ENCODE measurements around the gene BCR.

The BCR gene

DNA sequence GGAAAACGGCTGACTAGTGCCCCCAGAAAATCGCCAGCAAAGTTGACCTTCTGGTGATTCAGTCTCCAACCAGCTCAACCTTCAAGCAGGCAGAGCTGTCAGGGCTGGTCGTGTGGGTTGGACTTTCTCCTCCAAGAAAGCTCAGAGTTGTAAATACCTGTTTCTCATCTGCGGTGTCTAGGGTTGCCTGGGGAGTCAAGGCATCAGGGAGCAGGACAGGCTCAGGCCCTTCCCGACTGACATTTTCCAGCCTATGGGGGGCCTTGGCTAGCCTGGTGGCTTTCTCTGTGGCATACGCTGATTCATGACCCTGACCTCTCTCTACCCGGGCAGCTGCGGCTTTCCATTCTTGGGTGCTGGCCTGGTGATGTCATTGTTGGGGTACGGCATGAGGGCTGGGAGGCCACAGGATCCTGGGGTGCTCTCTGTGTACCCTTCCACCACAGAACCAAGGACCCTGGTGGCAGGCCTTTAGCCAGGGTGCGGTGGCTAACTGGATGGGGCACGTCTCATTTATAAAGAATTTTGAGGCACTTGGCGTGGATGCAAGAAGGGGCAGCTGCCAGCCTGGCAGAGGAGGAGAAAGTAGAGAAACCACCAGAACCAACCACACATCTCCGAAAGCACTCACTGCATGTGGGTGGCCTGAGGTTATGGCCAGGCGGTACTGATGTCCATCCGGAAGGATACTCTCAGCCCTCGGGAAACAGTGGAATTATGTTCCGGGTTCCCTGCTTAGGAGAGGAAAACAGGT lies 64.9 kb downstream of the BCR start:
- DNase-seq (ENCODE audit: low read depth in 2 of 2), result no peak

DNA sequence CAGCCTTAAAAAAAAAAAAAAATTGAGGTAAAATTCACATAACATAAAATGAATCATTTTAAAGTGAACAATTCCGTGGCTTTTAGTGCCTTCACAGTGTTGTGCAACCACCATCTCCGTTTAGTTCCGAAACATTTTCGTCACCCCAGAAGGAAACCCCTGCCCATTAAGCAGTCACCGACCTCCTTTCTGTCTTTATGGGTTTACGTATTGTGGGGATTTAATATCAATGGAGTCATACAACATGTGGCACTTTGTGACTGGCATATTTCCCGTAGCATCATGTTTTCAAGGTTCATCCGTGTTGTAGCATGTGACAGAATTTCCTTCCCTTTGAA lies 65.5 kb downstream of the BCR start:
- DNase-seq (ENCODE audit: low read depth in 2 of 2), result no peak

DNA sequence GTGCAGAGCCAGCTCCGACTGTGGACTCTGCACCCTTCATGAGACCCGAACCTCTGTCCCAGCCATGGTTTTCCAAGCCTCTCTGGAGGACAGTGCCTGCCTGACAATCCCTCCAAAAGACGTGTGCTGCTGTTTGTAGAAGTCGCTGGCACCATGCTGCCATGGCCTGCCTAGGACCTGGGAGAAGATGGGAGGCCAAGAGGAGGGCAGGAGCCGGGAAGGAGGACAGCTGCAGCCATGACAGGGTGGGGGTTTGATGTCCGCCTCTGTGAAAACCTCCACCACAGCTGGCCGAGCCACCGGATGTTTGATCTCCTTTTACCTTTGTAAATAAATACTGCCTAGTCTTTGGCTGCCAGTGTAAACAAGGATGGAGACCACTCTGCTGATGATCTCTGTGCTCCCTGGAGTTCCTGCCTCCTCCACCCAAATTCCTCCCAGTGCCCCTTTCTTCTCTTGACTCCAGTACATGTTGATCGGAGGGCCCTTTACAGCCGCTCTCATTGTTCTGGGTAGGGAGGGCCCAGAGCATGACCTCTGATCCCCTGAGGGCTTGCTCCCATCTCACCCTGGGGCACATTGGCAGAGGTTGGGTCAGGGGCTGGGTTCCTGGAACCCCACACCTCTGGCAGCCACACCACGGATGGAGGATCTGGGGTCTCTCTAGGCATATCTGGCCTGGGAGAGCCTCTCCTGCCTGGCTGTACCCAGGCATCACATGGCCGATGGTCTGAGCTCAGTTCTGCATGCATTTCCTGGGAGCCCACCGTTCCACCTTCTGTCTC lies 66.9 kb downstream of the BCR start:
- no peak for DNase-seq (ENCODE audit: low read depth in 2 of 2)

DNA sequence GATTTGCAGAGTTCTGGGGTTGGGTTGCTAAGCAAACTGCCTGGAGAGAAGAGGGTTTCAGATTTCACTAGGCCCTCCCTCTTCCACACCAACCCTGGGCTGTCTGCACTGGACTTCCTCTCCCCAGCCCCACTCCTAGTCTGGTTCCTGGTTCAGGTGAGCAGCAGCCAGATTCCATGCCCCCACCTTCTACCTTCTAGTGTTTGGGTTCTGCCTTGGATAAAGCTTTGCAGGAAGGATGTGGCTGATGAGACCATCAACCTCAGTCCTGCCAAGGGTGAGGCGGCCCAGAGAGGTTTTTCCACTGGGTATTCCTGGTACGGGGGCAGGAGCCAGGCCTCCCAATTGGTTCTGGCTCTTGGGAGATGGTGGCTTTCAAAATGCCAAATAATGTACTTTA lies 68.3 kb downstream of the BCR start:
- DNase-seq (ENCODE audit: low read depth in 2 of 2), result no peak

DNA sequence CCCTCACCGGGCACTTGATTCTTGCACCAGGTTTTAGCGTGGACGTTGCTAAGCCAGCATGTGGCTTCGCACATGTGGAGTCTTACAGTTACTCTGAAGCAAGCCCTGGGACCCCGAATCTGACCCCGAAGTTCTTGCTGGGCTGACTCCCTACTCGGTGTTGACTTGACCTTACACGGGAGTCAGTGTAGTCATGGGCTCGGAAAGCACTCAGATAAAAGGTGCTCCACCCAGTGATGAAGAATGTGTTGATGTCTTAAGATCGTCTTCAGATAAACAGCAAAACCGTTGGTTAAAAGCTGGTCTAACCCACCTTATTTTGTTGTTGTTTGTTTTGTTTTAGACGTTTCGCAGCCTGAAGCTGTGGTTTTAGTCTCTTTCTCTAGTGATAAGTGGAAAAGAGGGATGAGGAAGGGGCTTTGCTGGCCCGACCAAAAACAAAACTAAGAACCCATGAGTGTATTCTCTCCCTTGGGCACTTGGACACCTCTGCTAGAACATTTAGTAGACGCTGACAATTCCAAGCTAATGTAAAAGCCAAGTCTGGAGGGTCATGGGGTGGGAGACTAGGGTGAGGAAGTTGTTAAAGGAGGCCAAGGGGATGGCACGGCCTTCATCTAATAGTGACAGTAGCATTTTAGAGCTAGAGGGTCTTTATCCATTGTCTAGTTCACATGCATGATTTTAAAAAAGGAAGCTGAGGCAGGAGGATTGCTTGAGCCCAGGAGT lies 69.9 kb downstream of the BCR start:
- no peak for DNase-seq (ENCODE audit: low read depth in 2 of 2)

DNA sequence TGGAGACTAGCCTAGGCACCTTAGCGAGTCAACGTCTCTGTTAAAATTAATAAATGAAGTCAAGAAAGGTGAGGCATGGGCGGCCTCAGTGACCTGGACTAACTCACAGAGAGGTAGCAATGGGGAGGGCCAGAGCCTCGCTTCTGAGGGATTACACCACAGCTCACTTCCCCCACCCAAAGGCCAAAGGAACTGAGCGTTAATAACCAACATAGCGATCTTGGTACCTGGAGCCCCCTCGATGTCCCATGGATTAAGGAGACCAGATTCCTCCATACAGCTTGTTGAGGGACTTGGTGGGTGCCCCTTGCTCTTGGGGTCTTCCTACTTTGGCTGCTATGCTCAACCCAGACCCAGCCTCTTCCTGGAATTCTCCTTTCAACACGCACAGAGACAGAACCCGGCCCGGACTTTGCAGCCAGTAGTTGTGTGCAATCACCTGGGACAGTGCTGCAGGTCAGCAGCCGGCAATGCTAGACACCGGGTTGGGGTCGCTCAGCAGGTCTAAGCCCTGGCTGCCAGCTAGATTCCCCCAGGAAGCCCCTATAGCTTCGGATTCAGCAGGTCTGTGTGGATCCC lies 70.6 kb downstream of the BCR start:
- no peak for DNase-seq (ENCODE audit: low read depth in 2 of 2)

DNA sequence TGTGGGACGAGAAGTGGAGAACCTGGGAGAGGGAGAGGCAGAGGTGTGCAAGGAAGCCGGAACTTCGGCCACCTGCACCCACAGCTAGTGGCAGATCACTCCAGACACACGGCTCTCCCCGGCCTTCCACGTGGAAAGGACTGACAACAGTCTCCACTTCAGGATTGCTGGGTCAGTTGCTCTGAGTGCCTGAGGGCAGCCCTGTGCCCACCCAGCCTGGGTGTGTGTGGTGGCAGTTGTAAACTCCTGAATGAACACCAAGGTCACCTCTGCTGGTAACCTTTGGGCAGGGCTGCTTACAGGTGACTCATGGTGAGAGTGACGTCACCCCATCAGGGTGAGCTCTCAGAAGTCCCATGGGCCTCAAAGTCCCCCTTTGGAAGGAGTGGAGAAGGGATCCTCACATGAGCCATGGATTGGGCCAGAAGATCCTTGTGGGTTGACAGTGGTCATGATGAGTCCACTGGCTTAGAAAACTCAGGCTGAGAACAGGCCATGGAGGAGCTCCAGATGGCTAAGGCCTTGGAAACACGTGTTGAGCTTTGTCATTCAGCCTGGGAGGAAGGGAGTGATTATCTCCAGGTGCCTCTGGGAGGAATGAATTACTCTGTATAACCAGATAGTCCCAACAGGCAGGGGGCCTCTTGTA lies 71.3 kb downstream of the BCR start:
- DNase-seq (ENCODE audit: low read depth in 2 of 2), result no peak

DNA sequence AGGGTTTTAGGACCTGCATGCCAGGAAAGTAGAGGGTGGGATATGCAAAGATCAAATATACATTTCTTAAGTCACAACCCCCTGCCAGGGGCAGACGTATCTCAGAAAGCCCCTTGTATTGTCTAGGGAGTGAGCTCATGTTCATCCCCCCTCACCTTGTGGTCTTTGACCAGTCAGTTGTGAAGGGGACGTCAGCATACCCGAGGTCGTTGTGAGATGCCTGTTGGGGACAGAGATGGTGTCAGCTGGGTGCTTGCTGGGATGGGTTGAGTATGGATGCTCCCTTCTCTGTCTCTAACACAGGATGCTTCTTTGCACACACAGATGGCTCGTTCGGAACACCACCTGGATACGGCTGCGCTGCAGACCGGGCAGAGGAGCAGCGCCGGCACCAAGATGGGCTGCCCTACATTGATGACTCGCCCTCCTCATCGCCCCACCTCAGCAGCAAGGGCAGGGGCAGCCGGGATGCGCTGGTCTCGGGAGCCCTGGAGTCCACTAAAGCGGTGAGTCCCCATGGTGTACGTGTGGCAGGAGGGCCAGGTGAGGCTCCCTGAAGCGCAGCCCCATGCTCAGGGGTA lies 73.3 kb downstream of the BCR start:
- no peak for DNase-seq (ENCODE audit: low read depth in 2 of 2)

DNA sequence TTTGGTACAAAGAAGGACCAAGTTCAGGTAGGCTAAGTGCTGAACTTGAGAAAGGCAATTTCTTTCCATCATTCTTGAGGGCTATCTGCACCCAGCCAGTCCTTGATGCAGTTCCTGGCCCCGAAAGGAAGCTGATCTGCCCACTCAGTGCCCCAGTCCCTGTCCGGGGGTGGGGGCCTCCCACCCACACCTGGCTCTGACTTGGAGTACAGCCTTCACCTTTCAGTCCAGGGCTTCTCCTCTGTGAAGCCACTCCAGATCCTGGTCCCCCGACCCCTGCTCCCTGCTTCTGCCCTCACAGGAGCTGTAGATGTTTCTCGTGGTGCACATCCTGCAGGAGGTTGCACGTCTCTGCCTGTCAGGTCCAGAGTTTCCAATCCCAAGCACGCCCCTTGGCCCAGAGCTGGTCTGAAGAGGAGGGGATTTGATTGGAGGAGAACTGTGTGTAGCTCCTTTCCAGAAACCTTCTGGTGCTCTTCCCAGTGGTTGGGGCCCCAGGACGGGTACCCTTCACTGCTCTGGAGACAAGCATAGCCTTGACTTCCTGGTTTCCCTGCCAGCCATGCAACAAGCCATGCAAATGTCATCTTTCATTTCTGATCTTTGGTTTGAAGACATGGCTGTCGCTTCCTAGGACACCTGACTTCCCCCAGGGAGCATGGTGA lies 75.3 kb downstream of the BCR start:
- DNase-seq (ENCODE audit: low read depth in 2 of 2), result no peak

DNA sequence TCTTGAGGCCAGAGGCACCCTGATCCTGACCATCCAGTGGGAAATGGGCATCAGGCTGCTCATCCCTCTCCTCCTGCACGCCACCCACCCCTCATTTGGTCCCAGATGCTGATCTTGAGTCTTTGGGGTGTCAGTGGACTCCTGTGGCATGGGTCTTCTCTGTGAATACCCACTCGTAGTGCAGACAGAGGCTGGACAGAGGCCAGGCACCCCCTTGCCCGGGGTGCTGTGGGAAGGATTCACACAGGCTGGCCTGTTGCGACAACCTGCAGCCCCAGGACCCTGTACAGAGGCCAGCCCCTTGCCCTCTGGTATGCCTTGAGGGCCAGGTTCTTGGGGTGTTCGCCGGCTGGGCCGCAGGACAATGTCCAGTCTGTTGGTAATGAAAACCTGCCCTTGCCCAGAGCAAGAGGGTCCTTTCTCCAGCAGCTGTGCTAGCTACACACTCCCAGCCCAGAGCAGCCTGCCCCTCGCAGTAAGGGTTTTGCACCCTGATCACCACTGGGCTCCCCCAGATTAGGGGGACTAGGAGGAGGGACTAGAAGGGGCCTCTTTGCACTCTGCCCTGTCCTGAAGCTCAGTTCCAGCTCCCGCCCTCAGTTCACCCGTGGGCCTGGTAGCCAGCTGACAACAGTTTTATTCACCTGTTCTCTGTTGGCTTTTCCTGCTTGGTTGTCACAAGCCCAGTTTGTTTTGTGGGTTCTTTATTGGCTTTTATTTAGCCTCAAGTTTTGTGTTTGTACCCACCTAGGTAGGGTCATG lies 76.0 kb downstream of the BCR start:
- DNase-seq (ENCODE audit: low read depth in 2 of 2), result no peak

DNA sequence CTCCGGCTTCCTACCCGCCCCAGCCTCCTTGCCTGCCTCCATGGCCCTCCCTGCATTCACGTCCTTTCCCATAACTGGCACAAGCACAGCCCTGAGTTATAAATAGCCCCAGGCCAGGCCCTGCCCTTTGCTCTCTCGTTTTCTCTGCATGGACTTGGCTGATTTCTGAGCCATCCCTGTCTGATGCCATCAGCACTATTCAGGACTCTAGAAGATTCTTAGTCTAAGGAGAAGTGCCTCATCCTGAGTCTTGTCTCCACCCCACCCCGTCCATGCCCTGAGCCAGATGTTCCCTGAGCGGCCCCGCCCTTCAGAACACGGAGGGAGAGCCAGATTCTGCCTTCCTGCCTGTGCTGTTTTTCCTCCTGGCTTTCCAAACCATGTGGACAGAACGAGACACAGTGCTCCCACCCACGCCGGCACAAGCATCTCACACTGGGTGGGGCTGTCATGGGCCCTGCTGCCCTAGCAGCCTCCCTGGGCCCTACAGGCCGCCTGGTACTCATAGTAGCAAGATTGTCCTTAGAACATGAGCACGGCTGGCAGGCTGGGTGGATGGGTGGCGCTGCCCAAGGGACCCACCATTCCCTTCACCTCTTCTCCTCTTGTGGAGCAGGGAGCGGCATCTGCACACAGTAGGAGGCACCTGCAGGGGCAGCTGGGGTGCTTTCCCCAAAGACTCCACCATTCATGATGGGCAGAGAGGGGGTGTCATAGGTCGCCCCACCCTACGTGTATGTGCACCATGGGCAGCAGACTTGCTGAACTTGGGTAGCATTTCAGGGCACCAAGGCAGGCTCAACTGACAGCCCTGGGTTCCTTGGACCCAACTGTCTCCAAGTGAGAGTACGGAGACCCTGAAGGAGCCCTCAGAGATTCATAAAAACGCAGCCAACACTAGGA lies 76.9 kb downstream of the BCR start:
- DNase-seq (ENCODE audit: low read depth in 2 of 2), result no peak

DNA sequence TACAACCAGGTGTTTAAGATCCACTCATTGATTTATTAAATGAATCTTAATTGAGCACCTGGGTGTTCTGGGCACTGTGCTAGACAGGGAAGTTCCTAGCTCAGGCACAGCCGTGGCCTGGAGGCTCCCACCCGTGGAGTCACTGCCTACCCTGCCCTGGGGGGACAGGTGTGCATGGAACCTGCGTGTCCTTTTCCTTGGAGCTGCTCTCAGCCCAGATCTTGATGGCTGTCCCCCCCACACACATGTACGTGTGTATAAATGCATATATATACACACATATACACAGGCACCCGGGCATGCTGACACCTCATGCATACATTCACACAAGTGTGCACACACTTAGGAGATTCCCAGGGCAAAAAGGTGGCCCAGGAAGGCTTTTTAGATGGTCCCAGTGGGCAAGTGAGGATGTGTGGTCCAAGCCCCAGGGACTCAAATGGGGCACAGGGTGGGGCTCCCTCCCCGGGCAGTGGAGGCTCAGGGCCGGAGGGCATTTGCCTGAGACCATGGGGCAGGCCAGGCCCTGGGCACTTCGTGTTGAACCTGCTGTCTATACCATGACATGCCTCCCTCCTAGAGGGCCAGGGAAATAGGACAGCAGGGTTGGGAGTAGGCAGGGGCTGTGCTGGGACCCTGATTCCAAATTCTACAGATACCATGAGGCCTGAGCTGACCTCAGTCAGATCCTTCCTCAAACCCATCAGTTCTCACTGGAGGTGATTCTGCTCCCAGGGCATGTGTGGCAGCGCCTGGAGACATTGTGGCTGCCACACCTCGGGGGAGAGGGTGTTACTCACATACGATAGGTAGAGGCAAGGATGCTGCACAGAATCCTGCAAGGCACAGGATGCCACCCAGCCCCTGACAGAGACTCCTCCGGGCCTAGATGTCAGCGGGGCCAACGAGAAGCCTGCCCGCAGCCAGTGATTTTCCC lies 77.8 kb downstream of the BCR start:
- DNase-seq (ENCODE audit: low read depth in 2 of 2), result no peak

DNA sequence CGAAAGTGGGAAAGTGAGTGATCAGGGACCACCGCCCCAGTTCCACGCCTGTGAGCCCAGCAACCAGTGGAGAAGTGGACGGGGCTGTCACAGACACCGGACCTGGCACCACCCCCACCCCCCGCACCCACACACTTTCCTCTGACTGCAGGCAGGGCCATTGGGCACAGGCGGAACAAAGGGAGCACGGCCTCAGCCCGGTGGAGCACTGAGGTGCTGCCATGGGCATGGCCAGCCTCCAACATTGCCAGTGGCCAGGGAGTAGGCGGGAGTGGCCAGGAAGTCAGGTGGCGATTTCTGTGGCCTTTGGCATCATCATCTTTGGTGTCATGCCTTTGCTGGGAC lies 78.5 kb downstream of the BCR start:
- no peak for DNase-seq (ENCODE audit: low read depth in 2 of 2)

DNA sequence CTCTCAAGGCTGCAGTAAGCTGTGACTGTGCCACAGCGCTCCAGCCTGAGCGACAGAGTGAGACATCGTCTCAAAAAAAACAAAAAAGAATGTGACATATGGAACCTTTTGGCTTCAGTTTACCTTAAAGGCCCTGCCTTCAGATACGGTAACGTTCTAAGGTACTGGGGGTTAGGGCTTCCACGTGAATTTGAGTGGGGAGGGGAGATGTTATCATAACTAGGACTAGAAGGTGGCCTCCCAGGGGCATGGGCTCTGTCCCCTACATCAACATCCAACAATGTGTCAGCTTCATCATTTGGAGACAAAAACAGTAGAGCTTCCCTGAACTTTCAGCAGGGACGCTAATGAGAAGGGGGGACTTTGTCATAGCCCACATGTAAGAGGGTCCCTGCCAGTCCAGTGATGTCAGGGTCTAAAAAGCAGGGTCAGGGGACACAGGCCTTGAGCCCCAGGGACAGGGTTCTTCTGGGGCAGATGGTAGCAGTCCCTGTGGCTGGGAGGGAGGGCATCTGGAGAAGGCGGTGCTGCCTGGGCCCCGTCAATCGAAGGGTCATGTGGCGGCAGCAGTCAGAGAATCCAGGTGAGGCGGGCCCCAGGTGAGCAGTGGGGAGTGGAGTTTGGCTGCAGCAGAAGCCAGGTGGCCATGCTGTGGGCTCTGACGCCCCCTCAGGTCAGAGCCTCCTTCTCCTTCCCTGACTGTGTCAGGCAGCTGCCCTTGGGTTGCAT lies 79.8 kb downstream of the BCR start:
- no peak for DNase-seq (ENCODE audit: low read depth in 2 of 2)

DNA sequence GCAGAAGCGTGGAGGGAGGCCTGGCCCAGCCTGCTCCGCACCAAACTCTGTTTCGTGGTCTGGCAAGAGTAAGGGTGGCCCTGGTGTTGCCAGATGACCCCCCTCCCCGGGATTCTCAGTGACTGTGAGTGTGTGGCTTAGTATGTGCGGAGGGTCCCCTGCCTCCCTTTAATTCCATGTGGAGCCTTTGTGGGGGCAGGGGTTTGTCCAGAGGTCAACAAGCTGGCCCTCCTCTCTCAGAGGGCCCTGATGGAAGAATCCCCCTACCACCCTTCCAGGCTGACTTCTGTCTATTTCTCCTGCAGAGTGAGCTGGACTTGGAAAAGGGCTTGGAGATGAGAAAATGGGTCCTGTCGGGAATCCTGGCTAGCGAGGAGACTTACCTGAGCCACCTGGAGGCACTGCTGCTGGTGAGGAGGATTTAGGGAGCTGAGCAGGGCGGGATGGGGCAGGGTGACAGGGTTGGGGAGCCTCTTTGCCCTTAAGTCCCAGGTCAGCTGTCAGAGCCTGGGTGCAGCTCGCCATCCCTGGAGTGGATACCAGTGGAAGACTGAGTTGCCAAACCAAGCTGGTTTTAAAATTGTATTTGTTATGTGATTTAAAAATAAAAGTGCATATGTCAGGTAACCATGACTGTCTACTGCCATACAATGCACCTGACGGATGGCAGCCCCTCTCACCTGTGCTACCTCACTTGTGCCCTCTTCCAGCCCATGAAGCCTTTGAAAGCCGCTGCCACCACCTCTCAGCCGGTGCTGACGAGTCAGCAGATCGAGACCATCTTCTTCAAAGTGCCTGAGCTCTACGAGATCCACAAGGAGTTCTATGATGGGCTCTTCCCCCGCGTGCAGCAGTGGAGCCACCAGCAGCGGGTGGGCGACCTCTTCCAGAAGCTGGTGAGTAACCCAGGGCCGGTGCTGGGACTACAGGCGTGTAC lies 80.6 kb downstream of the BCR start:
- DNase-seq (ENCODE audit: low read depth in 2 of 2), result no peak

DNA sequence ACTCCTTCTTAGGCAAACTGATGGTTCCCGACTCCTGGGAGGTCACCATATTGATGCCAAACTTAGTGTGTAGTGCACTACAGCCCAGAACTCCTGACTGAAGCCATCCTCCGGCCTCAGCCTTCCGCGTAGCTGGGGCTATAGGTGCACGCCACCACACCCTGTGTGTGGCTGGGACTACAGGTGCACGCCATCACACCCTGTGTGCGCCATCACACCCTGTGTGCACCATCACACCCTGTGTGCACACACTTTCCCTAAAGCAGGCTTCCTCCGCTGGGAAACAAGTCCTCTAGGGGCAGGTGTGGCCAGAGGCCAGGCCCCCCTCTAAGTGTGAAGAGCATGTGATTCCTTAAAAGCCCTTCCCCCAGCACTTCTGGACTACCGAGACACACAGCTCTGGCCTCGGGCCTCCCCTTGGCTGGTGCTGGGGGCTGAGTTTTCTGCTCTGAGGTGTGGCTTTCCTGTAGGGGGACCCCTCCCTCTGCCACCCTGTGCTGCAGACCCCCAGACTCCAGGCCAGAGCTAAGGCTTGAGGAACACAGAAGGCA lies 81.7 kb downstream of the BCR start:
- DNase-seq (ENCODE audit: low read depth in 2 of 2), result no peak
